AG09319 (cell line): ENCODE results near the gene PIK3R1.
"Not testable (repeated sequence)": the region's sequence is repeated elsewhere in the genome, so short reads cannot be mapped to it uniquely, and the experiment has no call there.

Experiments
- DNase-seq: peaks from one replicate; pipeline ENCODE4 v3.0.0-alpha.2; 2010; ENCODE audit warnings: low read depth; ENCODE audit errors: extremely low read depth
- TF ChIP-seq, protein P1 (sequence below): IDR thresholded peaks from 2 replicates; pipeline ENCODE4 v1.5.1; 2011; ENCODE audit warnings: low read depth, mild to moderate bottlenecking, inconsistent platforms, low read length, moderate library complexity

Gene PIK3R1

DNA sequence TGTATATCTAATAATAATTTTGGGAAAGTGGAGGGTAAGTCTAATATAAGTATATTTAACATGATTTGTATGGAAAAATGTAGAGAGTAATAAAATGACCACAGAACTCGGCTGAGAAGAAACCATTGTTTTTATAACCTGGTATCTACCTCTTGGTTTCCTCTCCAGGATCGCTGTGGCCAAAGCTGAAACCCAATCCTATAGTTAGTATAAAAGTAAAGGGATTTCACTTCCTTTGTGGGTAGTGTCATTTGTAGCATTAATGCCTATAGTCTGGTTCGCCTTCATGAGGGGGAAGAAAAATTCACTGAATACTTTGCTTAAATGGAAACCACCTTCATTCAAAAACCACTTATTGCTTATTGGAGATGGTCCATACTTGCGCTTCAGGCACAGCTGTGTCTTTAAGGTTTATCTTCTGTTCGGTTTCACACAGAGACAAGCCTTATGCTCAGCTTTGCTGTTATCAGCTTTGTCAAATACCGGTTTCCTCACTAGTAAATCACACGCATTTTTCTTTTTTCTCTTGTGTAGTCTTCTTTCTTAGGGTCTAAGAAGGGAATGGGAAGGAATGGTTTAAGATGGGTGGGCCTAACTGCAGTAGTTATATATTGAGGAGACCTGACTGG, 12.1 kb downstream of the PIK3R1 start:
- no peak for DNase-seq
- TF ChIP-seq, protein P1, sequence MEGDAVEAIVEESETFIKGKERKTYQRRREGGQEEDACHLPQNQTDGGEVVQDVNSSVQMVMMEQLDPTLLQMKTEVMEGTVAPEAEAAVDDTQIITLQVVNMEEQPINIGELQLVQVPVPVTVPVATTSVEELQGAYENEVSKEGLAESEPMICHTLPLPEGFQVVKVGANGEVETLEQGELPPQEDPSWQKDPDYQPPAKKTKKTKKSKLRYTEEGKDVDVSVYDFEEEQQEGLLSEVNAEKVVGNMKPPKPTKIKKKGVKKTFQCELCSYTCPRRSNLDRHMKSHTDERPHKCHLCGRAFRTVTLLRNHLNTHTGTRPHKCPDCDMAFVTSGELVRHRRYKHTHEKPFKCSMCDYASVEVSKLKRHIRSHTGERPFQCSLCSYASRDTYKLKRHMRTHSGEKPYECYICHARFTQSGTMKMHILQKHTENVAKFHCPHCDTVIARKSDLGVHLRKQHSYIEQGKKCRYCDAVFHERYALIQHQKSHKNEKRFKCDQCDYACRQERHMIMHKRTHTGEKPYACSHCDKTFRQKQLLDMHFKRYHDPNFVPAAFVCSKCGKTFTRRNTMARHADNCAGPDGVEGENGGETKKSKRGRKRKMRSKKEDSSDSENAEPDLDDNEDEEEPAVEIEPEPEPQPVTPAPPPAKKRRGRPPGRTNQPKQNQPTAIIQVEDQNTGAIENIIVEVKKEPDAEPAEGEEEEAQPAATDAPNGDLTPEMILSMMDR, result no peak

DNA sequence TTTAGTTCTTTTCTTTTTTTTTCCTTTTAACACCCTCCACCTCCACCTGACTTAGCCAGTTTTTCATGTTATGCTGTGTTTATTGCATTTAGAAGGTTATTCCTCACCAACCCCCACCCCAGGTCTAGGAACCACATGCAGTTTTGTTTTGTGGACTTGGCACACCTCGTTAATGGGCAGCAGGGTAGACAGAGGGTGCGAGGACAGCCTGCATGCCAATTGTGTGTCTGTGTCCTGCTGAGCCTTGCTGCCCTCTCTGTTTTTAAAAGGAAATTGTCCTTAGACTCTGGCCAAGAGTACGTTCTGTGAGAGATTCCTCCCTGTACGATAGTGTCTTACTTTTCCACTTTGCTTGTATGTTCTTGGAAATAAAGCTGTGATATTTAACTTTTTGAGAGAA, 13.9 kb downstream of the PIK3R1 start:
- TF ChIP-seq, protein P1, result no peak
- no peak for DNase-seq

DNA sequence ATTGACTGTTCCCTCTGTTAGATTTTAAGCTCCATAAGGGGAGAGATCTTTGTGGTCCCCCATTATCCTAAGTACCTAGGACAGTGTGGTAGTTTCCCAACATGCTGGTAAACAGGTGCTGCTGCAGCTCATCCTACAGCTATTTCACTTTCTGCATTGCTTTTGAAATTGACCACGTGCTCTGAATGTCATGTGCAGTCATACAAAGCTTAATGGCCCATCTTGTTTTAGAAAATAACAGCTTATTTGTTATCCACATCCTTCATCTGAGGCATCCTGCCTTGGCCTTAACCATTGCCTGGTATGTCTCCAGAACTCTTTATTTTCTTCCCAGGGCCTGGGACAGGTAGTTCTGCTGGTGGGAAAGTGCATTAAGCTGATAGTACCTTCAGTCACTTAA, 14.7 kb downstream of the PIK3R1 start:
- no peak for DNase-seq
- TF ChIP-seq, protein P1, result no peak

DNA sequence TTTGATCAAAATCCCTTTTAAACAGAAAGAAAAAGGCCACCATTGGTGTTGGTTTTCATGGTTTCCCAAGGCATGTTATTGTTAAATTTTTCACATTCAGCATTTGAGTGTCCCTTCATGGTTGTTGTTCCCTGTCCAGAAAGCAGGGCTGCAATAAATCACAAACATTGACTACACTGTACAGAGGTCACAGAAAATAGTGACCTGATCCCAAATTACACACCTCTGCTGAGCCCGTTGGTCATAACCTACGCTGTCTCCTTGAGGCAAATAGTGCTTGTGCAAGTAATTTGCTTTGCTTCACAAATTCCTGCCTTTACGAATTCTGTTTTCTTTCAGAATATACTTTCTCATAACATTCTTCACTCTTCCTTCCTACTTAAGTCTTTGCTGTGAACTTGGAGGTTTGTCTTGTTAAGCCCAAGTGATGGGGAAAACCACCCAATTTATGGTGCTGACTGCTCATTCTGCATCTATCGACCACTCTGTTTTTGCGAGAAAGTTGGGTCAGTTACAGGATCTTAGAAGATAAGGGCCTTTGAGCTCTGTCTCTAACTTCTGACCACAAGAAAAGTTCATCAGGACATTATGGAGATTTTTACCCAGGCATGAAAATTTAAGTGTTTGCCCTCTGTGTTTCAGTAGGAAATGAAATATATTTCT, 16.0 kb downstream of the PIK3R1 start:
- no peak for DNase-seq
- TF ChIP-seq, protein P1, result no peak

DNA sequence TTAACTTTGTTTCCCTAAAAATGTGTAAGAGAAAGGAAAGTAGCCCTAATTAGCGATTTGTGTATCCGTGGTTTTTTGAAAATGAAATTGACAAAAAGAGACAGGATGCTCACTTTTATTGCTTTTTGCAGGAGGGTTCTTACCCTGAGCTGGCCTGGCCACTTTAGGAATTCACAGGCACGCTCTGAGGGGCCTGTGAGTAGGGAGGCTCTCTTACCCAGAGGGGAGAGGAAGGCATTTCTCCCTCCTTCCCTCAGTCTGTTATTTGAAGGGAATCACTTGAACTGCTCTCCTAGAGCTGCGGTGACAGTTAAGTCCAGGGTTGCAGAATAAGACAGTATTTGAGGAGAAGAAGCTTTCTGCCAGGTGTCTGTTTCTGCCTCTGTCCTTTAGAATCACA, 16.7 kb downstream of the PIK3R1 start:
- DNase-seq, result no peak
- TF ChIP-seq, protein P1, result no peak

DNA sequence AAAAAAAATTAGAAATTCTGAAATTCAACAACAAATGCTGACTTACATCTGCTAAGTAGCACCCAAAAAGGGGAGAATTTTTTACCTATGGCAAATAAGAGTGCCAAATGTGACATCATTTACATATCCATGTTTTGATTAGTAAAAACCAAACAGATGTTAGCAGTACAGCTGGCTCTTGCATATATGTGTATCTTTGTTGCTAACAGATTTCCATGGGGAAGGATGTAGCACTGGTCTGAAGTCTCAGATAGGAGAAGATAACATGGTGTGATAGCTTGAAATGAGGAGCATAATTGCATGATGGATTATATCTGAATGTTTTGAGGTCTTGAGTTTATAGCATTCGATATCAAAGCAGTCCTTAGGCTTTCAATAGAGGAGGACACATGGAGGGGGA, 17.5 kb downstream of the PIK3R1 start:
- TF ChIP-seq, protein P1, result no peak
- DNase-seq, result no peak

DNA sequence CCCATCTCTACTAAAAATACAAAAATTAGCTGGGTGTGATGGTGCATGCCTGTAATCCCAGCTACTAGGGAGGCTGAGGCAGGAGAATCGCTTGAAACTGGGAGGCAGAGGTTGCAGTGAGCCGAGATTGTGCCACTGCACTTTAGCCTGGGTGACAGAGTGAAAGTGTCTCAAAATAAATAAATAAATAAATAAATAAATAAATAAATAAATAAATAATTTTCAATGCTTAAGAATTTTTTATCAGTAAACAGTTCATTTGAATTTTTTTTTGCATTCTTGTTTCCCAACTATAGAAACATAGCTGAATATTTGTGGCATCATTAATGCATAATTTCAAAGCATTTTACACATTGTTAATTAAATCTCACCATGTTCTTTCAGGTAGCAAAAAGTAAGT, 19.7 kb downstream of the PIK3R1 start:
- DNase-seq, result not testable (repeated sequence)

DNA sequence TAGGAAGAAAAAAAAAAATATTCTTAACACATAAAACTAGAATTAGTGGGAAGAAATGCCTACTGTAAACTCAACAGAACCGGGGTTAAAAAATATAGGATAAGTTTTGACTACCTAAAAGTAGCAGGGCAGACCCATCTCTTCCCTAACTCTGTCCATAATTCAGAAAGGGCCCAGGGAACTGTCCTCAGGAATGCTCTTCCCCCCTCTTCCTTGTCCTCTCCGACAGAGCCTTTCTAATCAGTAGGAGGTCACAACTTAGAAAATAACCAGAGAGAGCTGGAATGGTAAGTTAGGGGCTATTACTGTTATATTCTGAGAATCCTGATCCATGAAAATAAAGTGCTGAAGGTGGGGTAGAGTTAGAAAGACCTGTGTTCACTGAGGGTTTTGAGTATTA, 22.2 kb downstream of the PIK3R1 start:
- DNase-seq, result no peak
- TF ChIP-seq, protein P1, result no peak
